A673 (cell line): ENCODE measurements around the gene UHRF2.

Source experiments
- CTCF ChIP-seq: fragments of 300-800, 200-600 bp; sonication (generic); conservative IDR thresholded peaks from 2 replicates; pipeline ENCODE4 v1.5.1; 2017; ENCODE audit warnings: low read depth, mild to moderate bottlenecking, antibody characterized with exemption, low read length, moderate library complexity, mixed read lengths
- EZH2 ChIP-seq: fragments of 200-600 bp; sonication (generic); IDR thresholded peaks from 2 replicates; pipeline ENCODE4 v1.6.1; 2017; ENCODE audit warnings: borderline replicate concordance, low read depth, mild to moderate bottlenecking, mixed read lengths, antibody characterized with exemption, low read length; ENCODE audit not compliant: poor library complexity, severe bottlenecking

- TF ChIP-seq CTCF (no peak), EZH2 (no peak)
These were observed 76.1 kb downstream of the UHRF2 start for GRCh38 chr9:6489099-6489498.
